Inferior parietal cortex (tissue), 1 donor: ENCODE measurements around the gene MAPKAPK2.

Experiments
- DNase-seq: peaks from one replicate; pipeline ENCODE4 v3.0.0-alpha.2; 2016; ENCODE audit errors: extremely low spot score

MAPKAPK2 gene

DNA sequence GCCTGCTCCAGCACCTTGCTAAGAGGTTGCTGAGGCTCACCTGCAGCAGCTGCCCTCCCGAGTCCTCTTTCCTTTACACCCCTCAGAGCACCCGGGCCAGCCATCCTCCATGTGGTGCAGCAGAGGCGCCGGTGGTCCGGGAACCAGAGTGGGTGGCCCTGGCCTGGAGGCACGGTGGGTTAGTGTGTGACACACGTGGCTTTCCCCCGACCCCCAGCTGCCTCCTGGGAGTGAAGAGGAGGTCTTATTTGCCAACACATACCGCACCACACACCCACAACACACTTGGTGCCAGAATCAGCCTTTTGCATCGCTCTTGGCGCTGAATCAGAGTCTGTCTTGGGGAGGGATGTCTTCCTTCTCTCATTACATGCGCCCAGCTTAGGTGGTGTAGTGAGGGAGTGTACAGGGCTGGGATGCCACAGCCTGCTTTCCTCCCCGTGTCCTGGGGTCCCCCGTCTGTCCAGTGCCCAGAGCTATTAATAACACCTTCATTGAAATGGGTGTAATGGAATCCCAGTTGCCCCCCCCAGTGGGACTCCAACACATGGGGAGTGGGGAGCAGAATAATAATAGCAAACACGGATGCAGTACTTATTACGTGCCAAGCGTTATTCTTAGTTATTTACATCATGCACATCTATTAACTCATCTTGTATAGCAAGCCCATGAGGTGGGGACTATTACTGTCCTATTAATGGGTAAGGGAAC lies 38.2 kb downstream of the MAPKAPK2 start:
- DNase-seq, result no peak

DNA sequence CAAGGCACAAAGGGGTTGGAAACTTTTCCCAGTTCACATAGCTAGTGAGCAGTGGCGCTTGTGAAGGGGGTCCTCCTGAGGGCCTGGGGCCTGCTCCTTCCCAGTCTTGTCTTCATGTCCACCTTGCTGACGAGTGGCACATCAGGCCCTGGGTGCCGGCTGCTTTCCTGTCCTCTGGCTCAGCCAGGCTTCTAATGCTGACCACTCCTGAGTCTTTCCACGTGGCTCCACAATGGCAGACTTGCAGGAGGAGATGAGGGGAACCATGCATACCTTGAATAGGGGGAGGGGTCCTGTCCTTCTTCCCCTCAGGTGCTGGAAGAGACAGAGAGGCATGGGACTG lies 38.7 kb downstream of the MAPKAPK2 start:
- no peak for DNase-seq

DNA sequence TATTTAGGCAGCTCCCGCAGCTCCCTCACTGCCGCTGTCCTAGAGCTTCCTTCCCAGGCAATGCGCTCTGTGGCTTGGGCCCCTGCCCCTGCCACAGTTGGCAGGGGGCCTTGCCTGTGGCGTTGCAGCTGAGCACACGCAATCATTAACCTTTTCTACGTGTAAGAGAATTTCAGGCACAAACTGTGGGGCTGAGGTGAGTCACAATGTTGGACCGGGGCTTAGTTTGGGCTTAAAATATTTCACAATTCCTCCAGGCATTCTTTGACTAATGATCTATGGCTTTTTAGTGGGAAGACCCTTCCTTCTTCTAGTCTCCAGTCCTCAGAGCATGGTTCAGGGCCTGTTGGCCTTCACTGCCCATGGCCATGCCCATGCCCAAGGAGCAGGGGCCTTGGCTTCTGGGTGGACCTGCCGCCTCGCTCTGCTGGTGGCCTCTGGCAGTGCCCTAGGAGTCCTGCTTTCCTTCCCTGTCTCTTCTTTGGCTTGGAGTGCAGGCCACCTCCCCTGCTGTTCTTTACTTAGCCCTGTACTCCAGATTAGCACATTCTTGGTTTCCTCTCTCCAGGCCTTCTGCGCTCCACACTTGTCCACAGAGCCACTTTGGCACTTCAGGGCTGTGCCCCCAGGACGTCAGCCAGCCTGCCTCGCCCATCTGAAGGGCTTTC lies 39.2 kb downstream of the MAPKAPK2 start:
- DNase-seq, result no peak

DNA sequence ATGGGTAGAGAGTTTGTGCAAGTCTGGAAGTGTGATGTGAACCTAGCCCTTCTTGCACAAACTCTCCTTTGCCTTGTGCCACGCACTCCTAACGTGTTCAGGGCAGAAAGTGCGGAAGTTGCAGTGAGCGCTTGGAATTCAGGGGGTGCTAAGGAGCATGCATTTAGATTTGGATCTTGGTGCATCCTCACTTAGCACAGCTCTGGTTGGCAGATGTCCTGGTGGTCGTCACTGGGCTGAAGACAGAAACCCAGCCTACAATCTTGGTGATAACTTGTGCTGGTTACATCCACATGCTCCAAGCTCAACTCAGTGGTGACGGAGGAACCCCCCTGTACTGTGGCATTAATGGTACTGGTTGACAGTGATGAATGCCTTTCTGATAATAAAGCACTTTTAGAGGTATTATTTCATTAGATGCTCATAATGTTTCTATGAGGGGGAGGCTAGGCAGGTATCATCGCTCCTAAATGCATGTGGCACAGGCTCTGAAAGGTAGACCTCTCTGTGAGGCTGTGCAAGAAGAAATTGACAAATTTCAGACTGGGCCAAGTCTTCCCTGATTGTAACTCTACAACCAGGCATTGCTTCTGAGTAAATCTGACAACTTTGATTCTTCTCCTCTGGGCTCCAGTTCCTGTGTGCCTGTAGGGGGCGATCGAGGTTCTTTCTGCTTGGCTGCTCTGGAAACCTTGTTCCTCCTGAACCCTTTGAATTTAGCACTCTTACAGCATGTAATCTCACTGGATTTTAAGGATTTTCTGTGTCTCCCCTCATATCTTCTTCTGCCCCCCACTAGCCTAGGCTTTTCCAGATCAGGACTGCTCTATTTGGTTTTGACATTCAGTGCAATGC lies 40.6 kb downstream of the MAPKAPK2 start:
- DNase-seq, result no peak

DNA sequence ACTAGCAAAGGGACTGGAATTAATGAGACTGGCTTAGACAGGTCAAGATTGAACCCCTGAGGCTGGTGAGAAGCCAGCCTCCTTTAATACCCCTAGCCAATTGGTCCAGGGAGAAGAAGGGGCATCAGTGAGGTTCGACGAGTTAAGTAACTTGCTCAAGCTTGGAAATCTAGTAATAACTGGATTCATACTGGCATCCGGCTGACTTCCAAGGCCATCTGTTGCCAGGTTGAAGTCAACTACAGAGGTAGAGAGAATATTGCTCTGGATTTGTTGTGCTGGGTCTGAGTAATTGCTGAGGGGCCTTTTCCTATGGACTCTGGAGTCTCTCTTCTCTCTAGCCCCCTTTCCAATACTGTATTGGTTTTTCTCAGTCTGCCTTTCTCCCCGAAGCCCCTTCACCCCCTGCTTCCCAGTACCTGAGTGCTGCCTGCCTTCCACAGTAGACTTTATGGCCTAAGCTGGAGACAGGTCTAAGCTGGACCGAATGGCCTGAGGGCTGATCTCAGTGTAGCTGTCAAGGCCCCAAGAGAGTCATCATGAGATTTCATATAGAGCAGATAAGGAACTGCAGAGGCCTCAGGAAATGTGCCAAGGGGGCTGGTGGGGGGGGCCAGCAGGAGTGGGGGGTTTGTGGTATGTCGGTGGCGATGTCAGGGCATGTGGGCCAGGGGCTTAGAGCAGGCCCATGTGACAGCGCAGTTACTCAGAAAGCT lies 43.4 kb downstream of the MAPKAPK2 start:
- DNase-seq, result no peak

DNA sequence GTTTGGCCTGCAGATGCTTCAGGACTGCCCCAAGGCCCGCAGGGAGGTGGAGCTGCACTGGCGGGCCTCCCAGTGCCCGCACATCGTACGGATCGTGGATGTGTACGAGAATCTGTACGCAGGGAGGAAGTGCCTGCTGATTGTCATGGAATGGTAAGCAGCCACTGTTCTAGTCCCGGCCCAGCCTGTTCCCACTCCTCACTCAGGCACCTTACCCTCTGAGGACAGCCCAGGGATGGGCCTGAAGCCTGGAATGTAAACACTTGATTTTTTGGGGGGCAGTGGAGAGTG lies 43.9 kb downstream of the MAPKAPK2 start:
- no peak for DNase-seq

DNA sequence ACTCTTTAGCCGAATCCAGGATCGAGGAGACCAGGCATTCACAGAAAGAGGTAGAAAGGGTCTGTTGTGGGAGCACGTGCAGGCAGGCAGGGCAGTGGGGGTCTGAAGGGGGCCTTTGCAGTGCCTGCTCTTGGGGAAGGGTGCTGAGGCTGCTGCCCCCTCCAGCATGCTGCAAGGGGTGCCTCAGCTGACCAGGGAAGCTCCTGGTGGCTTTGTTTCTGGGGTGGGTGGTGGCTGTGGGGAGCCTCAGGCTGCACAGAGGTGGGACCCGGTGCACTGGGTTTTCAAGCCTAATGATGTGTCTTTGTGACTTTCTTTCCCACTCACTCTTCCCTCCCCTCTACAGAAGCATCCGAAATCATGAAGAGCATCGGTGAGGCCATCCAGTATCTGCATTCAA lies 44.3 kb downstream of the MAPKAPK2 start:
- DNase-seq, result no peak

DNA sequence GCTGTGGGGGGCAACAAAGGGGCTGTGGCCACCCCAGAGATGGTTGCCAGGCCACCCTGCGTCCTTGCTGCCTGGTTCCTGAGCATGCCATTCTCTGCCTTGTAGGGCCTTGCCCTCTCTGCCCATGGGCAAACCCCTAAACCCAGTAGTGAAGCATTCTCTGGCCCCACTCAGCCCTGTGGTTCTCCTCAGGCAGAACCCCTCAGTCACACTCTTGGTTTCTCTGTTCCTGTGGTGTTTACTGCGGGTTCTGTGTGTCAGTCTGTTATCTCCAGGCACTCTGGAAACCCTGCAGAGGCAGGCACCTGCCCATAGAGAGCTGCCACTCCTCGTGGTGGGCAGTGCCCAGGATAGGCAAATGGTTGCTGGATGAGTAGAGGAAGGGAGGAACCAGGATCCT lies 44.8 kb downstream of the MAPKAPK2 start:
- no peak for DNase-seq

DNA sequence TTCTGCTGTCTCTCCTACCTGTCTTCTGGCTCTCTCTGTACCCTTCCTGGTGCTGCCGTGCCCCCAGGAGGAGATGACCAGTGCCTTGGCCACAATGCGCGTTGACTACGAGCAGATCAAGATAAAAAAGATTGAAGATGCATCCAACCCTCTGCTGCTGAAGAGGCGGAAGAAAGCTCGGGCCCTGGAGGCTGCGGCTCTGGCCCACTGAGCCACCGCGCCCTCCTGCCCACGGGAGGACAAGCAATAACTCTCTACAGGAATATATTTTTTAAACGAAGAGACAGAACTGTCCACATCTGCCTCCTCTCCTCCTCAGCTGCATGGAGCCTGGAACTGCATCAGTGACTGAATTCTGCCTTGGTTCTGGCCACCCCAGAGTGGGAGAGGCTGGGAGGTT lies 47.8 kb downstream of the MAPKAPK2 start:
- no peak for DNase-seq

DNA sequence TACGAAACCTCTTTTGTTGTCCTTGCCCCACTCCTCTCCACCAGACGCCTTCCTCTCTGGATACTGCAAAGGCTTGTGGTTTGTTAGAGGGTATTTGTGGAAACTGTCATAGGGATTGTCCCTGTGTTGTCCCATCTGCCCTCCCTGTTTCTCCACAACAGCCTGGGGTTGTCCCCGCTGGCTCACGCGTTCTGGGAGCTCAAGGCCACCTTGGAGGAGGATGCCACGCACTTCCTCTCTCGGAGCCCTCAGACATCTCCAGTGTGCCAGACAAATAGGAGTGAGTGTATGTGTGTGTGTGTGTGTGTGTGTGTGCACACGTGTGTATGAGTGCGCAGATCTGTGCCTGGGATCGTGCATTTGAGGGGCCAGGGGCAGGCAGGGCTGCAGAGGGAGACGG lies 48.3 kb downstream of the MAPKAPK2 start:
- DNase-seq, result no peak

DNA sequence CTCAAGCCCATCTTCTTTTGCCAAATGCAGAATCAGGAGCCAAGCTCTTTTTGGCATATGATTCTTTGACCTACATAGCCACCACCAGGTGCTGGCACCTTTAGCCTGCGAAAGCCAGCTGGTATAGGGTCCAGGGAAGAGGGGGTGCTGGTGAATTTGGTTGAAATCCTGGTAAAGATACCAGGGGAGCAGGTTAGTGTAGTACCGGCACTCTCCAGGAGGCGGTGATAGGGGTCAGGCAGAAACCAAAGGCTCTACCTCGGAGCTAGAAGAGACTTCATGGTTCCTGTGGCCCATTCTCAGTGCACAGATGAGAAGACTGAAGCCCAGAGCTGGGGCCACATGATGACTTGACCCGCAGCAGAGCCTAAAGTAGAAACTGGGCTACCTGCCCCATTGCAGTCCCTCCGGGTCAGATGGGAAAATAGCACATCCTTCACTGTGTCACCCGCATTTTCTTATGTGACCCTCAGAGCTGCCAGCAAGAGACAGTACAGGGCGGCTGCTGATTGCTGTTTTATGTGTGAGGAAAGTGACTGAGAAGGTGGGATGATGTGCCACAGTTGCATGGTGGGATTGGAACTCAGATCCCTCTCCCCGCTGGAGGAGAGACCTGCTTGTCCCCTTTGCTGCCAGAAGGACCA lies 49.9 kb downstream of the MAPKAPK2 start:
- DNase-seq, result no peak

DNA sequence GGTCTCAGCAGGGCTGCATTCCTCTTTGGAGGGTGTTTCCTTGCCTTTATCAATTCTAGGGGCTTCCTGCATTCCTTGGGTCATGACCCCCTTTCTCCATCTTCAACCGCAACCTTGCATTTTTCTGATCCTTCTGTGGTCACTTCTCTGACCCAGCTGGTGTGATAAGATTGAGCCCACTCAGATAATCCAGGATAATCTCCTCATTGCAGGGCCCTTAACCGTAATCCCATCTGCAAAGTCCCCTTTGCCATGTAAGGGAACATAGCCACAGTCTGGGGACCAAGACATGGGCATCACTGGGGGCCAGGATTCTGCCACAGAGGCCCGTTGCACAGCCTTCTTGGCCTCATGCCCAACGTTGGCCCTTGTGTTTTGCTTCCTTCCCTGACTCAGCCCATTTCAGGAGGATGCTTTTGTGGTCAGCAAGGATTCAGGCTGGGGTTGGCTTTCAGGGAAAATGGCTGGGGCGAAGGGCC lies 50.9 kb downstream of the MAPKAPK2 start:
- DNase-seq, result no peak

DNA sequence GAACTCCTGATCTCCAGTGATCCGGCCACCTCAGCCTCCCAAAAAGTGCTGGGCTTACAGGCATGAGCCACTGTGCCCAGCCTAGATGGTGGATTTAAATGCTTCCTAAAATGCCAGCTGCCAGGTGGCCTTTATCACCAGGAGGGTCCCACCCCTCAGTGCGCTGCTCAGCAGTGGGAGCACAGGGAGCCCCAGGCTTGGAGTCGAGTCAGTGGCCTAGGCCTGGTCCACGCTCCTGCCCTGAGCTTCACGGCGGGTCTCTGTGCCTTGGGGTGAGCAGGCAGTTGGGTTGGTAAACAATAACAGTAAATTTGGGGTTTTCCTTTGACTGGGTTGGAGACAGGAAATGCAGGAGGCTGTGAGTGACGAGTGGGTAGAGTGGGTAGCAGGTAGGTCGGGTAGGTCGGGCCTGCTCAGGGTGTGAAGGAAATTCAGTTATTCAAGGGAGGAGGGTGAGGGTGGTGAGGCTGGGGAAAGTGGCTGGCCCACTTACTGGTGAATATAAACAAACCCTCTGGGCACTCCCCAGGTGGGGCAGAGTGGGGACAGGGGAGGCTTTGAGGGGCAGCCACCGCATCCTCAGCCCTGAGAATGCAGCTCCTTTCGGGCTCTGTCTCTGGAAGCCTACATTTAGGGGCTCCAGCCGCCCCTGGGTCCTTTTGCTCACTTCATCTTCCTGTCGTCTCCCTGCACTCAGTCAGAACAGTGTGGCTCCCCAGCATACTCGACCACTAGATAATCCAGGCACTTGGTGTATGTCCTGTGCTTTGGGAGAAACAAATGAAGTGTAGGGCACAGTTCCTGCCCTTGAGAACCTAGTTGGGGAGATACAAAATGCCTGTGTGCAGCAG lies 52.4 kb downstream of the MAPKAPK2 start:
- DNase-seq, result no peak

DNA sequence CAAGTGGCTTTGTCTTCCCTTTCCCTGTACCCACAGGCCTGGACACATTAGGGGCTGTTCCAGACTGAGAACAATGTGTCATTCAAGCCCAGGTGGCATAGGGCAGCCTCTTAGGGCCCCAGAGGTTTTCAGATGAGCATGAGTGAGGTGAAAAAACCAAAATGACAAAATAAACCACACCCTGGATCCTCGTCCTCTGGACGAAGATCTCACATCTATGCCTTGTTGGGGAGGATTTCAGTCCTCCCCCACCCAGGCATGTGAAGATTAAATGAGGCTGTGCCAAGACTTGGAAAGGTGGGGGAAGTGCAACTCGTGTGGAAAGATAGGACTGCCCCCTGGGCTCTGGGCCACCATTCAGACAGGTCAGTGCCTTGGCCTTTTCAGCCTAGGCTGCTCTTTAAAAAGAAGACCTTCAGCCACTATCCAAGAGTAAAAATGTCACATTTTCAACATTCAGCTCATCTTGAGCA lies 53.1 kb downstream of the MAPKAPK2 start:
- no peak for DNase-seq

DNA sequence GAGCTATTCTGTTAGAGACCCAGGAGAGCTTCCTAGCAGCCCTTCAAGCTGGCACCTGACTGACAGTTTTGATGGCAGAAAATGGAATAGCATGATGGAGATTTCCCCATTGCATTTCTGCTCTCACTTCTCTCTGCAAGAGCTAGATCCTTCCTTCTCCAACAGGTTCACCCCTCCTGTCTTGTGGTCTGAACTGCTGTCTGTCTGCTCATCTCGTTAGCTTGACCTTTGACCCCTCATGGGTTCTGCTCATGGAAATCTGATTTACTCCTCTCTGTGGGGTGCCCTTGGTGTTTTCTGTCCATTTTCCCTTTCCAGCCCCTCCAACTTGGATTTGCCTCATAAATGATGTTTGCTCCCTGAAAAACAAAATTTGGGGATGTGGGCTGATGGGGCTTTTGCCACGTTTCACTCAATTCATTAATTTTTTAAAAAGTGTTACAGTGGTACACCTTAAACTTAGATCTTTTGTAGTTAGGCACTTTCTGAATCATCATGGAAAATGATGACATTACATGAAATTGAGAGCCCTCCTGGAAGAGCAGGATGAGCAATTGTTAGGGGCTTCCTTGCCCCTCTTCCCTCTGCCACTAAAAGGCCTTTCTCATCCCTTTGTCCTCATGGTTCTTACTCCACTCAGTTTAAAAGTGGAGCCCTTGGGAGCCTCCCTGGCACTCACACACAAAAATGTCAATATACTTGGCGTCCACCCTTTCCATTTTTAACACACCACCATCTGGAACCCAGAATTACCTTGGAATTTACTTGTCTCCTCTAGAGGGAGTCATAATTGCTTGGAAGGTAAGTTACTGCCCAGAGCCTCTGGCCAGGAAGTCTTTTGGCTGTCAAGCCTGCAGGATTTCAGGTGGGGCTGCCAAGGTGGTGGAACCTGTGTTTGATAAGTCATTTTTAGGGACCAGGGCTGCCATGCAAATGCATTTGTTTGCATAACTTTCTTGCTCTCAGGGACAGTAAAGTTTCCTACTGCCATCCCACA lies 54.0 kb downstream of the MAPKAPK2 start:
- DNase-seq, result no peak

DNA sequence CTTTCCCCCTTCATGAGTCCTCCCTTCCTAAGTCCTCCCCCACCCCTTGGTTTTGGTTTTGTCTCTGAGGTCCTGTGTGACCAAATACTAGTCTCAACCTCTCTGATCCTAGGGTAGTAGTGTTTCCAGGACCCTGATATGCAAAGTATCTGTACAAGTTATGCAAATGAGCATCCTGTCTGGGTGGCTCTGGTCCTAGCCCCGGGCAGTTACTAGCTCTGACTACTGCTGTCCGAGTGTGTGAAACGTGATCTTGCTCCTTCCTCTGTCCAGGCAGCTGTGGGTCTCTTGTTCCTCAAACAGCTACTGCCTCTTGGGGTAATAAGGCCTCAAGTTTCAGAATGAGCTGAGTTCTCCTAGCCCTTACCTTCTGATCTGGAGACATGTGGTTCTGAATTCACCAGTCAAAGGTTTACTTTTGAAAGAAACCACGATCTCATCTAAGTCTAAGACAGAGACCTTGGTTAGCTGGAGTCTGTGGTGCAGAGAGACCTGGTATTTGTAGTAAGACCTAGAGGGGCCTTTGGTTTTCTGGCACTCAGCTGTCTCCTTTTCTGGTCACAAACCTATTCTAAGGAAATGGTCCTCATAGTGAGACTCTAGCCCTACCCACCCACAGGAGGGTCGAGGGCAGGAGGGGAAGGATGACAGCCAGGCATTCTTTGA lies 54.8 kb downstream of the MAPKAPK2 start:
- no peak for DNase-seq

DNA sequence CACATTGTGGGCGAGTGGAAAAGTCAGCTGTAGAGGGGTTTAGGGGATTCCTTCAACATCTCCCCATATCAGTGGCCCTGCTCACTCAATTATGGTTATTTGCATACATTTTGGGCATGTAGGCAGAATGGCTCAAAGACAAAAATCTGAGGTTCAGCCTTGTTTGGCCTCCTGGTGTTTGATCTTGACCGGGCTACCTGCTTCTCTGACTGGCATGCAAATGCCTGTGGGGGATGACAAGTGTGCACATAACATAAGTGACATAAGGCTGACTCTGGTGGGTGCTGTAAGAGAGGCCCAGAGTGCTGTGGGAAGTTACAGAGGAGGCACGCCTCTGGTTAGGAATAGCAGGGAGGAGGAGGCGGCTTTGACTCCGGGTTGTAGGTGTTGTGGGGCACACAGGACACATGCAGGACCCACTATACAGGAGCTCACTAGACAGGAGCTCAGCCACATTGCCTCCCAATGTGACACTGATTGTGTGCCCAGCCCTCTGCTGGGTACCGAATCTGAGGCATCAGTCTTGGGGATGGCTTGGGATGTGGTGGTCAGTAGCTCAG lies 56.5 kb downstream of the MAPKAPK2 start:
- DNase-seq, result no peak

DNA sequence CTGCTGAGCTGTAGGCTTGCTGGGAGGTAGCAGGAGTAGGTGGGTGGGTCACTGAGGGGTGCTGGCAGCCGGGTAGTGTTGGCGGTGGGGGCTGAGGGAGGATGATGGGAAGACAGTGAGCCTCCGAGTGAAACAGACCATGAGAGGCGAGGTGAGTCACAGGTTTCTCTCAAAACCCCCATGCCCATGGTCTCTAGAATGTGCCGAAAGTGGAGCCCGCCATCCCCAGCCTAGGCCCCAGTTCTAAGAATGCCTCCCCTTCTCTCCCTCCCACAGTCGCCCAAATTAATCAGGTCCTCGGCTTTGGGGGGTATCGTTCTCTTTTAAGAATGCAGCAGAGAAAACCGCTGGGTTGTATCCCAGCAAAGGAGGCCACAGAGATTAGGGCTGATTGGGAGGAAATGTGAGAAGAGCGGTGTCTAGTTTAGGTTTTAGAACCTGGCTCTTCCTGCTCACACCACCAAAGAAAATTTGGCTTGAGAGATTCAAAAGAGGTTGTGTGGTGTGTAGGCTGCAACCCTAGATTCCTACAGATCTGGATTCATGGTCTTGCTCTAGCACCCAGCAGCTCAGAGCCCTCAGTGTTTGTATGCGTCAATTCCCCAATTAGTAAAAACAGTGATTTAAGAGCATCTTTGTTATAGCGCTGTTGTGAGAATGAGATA lies 58.1 kb downstream of the MAPKAPK2 start:
- no peak for DNase-seq
